Gastroesophageal sphincter (tissue), 4 donors: ENCODE results near the gene GLP2R. TPM values are rescaled to one million over a fixed set of nuclear protein-coding genes. Genes with fewer than 3 reads are reported as not detected.

Source experiments
- ATAC-seq: fragments of 150-250 bp; one replicate; pipeline ENCODE4 v1.9.1; 2016; ENCODE audit warnings: mild to moderate bottlenecking, moderate library complexity
- H3K27ac ChIP-seq, 4 donors: fragments of 200-600 bp; sonication (generic) in 3 of 4; 1 replicate in 3 of 4; 2 replicates in 1 of 4; pipeline ENCODE4 v1.5.1; 2016 to 2019
- H3K27me3 ChIP-seq: fragments of 200-600 bp; sonication (generic); one replicate; pipeline ENCODE4 v1.5.1; 2019
- H3K36me3 ChIP-seq, 2 donors: fragments of 200-600 bp; sonication (generic); one replicate each; pipeline ENCODE4 v1.5.1; 2019; ENCODE audit warnings: control low read depth in 1 of 2
- H3K4me1 ChIP-seq, 3 donors: fragments of 200-600 bp; sonication (generic); 1 replicate in 2 of 3; 2 replicates in 1 of 3; pipeline ENCODE4 v1.5.1; 2016 to 2019; ENCODE audit warnings: control low read depth in 2 of 3
- H3K4me3 ChIP-seq, 2 donors: fragments of 200-600 bp; sonication (generic); one replicate each; pipeline ENCODE4 v1.5.1; 2019; ENCODE audit warnings: mild to moderate bottlenecking in 1 of 2, moderate library complexity in 1 of 2
- H3K9me3 ChIP-seq, 3 donors: fragments of 200-600 bp; sonication (generic); one replicate each; pipeline ENCODE4 v1.5.1; 2017 to 2019; ENCODE audit warnings: control low read depth in 2 of 3
- CTCF ChIP-seq, 4 experiments: fragments of 200-600 bp in 2 of 4; fragments of 450-650 bp in 2 of 4; sonication (generic) in 1 of 4; IDR thresholded peaks; one replicate each; pipeline ENCODE4 v1.5.1; 2017 to 2019; ENCODE audit warnings: antibody characterized with exemption in 4 of 4, mild to moderate bottlenecking in 2 of 4, moderate library complexity in 2 of 4
- EP300 ChIP-seq: sonication (generic); formaldehyde crosslinking; IDR thresholded peaks from one replicate; pipeline ENCODE4 v1.6.1; 2017; ENCODE audit warnings: antibody characterized with exemption, mild to moderate bottlenecking
- POLR2A ChIP-seq, 2 donors: fragments of 450-650 bp; IDR thresholded peaks; one replicate each; pipeline ENCODE4 v1.6.1; 2017; ENCODE audit warnings: antibody characterized with exemption in 2 of 2, mild to moderate bottlenecking in 2 of 2, moderate library complexity in 1 of 2
- POLR2AphosphoS5 ChIP-seq: sonication (generic); formaldehyde crosslinking; IDR thresholded peaks from one replicate; pipeline ENCODE4 v1.6.1; 2017; ENCODE audit warnings: antibody characterized with exemption
- WGBS, 2 donors: methylation state at CpG; one replicate each; pipeline ENCODE4 v1.1.5; 2018; ENCODE audit warnings: low coverage in 1 of 2; 5-methylcytosine and 5-hydroxymethylcytosine counted together
- total RNA-seq, 4 donors: library from RNA; depleted of rRNA; stranded (reverse); fragments of >200 nt; gene quantifications; one replicate each; pipeline ENCODE4 v1.1.0, GENCODE V29; 2016

GLP2R gene
- total RNA-seq, 4 donors from 2014 or later: 7.2 to 14.5 (median 13.8) TPM

DNA sequence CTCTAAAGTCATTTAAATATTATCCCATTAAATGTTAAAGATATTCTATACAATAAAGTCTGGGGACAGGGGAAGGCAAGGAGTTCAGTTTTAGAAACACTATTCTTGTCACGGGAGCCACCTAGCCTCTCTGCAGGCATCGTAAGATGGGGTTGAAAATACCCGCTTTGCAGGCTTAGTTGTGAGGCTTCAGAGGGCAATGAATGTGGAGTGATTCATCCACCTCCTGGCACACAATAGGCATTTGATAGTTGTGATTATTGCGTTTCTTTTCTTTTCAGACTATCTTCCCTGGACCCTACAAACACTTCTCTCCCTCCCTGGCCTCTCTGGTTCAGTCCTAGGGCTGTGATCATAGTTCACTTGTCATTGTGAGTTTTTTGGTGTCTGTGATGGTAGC, 19.6 kb downstream of the GLP2R start:
- 80 to 94% methylated on average over 1 to 4 of the region's 4 CpGs for WGBS, 2 donors
- H3K27ac ChIP-seq: no peak overlapping the region
- H3K9me3 ChIP-seq: no peaks in the 10 kb centered on the region
- no peaks in the 10 kb centered on the region for H3K36me3 ChIP-seq
- peaks cover 15 to 41% (median 24%) of the 10 kb centered on the region in 3 donors for H3K4me1 ChIP-seq
- no peak for TF ChIP-seq EP300
- no peak for TF ChIP-seq CTCF (IDR thresholded peaks at IDR 0.05)
- TF ChIP-seq POLR2AphosphoS5: no peak
- TF ChIP-seq POLR2A (IDR thresholded peaks at IDR 0.05): no peak
- no peak overlapping the region for H3K4me3 ChIP-seq
- no peak for ATAC-seq
- no peaks in the 10 kb centered on the region for H3K27me3 ChIP-seq

DNA sequence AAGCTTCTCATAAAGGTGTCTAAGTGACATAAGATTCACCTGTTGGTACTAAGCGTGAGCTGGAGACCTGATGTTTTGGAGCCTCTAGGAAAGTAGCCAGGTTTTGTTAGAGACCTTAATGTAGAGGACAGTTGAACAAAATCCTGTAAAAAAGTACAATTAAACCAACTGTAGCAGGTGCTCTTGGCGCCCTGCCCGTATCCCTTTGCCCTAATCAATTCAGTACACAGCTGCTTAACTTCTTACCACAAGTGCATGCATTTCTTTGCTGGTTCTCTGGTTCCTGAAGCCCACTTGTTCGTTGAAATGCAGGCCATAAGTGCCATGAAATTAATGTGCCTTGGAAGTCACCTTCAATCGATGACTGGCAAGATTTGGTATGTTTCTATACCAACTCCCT, 24.4 kb downstream of the GLP2R start:
- TF ChIP-seq POLR2AphosphoS5: no peak
- no peak for TF ChIP-seq CTCF (IDR thresholded peaks at IDR 0.05)
- no peak for TF ChIP-seq POLR2A (IDR thresholded peaks at IDR 0.05)
- no peak for TF ChIP-seq EP300
- no peaks in the 10 kb centered on the region for H3K9me3 ChIP-seq
- H3K36me3 ChIP-seq: no peaks in the 10 kb centered on the region
- H3K4me3 ChIP-seq: no peak overlapping the region
- no peak overlapping the region for H3K27ac ChIP-seq
- ATAC-seq: no peak
- H3K4me1 ChIP-seq: no peaks in the 10 kb centered on the region
- WGBS, 2 donors: 93 to 95% methylated on average over 5 of the region's 5 CpGs
- no peaks in the 10 kb centered on the region for H3K27me3 ChIP-seq

- no peaks in the 10 kb centered on the region for H3K36me3 ChIP-seq
- no peaks in the 10 kb centered on the region for H3K9me3 ChIP-seq
- no peak for ATAC-seq
- no peaks in the 10 kb centered on the region for H3K4me1 ChIP-seq
- WGBS, 2 donors: 88% methylated on average over 4 of the region's 5 CpGs; no CpG with 5 or more reads in 1 of the 2 donors
- TF ChIP-seq POLR2A (IDR thresholded peaks at IDR 0.05) (no peak), CTCF (IDR thresholded peaks at IDR 0.05) (no peak), EP300 (no peak), POLR2AphosphoS5 (no peak)
- no peaks in the 10 kb centered on the region for H3K27me3 ChIP-seq
- no peak overlapping the region for H3K4me3 ChIP-seq
- no peak overlapping the region for H3K27ac ChIP-seq
These were observed 28.5 kb downstream of the GLP2R start for GRCh38 chr17:9854255-9854654.

DNA sequence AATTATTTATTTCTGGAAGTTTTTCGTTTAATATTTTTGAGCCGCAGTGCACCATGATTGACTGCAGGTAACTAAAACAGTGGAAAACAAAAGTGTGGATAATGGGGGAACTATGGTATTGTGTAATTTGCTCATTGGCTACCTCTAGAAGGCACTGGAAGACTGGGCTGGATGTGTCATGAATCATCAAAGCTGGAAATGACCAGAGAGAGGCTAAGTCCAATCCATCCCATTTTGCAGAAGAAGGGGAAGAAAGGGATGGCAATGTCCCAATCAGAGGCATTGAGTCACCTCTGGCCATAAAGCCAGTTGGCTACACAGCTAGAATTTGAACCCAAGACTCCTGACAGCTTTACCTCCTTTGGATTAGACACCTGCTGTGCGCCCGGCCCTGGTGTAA, 29.3 kb downstream of the GLP2R start:
- 72 to 92% methylated on average over 4 of the region's 4 CpGs for WGBS, 2 donors
- Histone ChIP-seq H3K36me3 (no peaks in the 10 kb centered on the region), H3K27me3 (no peaks in the 10 kb centered on the region), H3K4me1 (no peaks in the 10 kb centered on the region), H3K27ac (no peak overlapping the region), H3K4me3 (no peak overlapping the region), H3K9me3 (no peaks in the 10 kb centered on the region)
- ATAC-seq: peak; percentile 48
- TF ChIP-seq POLR2AphosphoS5 (no peak), POLR2A (IDR thresholded peaks at IDR 0.05) (no peak), EP300 (no peak), CTCF (IDR thresholded peaks at IDR 0.05) (no peak)

GRCh38 chr17:9859781-9860180, 34.1 kb downstream of the GLP2R start:
- Histone ChIP-seq H3K4me3 (no peak overlapping the region), H3K4me1 (no peaks in the 10 kb centered on the region), H3K27ac (no peak overlapping the region), H3K27me3 (no peaks in the 10 kb centered on the region), H3K9me3 (peaks cover 0 to 19% (median 0%) of the 10 kb centered on the region in 3 donors), H3K36me3 (no peaks in the 10 kb centered on the region)
- WGBS, 2 donors: 100% methylated on average over 4 of the region's 5 CpGs; no CpG with 5 or more reads in 1 of the 2 donors
- no peak for ATAC-seq
- TF ChIP-seq EP300: no peak
- no peak for TF ChIP-seq CTCF (IDR thresholded peaks at IDR 0.05)
- no peak for TF ChIP-seq POLR2A (IDR thresholded peaks at IDR 0.05)
- TF ChIP-seq POLR2AphosphoS5: no peak
